Measurements from ENCODE around the gene ISG15. TPM values are rescaled to one million over a fixed set of nuclear protein-coding genes. Genes with fewer than 3 reads are reported as not detected.
A peak's percentile ranks its signal among the peaks of the same experiment; 100 is the strongest.

Gene ISG15
- total and polyA plus RNA-seq, 7 donors: 2.9 to 22.1 (median 12.4) TPM

DNA sequence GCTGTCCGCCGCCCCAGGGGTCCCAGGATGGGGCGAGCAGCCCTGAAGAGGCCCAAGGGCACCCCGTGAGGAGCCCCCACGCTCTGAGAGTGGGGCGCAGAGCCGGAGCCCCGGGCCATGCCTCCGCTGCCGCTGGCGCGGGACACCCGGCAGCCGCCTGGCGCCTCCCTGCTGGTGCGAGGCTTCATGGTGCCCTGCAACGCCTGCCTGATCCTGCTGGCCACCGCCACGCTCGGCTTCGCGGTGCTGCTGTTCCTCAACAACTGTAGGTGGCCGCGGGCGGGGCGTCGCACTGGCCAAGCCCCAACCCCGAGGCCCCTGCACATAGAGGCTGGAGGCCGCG, 21.1 kb downstream of the ISG15 start:
- TF ChIP-seq, protein P1, sequence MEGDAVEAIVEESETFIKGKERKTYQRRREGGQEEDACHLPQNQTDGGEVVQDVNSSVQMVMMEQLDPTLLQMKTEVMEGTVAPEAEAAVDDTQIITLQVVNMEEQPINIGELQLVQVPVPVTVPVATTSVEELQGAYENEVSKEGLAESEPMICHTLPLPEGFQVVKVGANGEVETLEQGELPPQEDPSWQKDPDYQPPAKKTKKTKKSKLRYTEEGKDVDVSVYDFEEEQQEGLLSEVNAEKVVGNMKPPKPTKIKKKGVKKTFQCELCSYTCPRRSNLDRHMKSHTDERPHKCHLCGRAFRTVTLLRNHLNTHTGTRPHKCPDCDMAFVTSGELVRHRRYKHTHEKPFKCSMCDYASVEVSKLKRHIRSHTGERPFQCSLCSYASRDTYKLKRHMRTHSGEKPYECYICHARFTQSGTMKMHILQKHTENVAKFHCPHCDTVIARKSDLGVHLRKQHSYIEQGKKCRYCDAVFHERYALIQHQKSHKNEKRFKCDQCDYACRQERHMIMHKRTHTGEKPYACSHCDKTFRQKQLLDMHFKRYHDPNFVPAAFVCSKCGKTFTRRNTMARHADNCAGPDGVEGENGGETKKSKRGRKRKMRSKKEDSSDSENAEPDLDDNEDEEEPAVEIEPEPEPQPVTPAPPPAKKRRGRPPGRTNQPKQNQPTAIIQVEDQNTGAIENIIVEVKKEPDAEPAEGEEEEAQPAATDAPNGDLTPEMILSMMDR (IDR thresholded peaks at IDR 0.05): no peak
- peaks cover 11% of the 10 kb centered on the region for H3K4me1 ChIP-seq
- H3K4me3 ChIP-seq: peak overlapping the region; percentile 54
- H3K36me3 ChIP-seq (ENCODE audit: insufficient read depth in 1 of 2, low read depth in 1 of 2): no peaks in the 10 kb centered on the region
- ATAC-seq (peak in 1 of 4 donors; percentile 16), DNase-seq (no peak)
- H3K9me3 ChIP-seq: no peaks in the 10 kb centered on the region
- 43 to 67% (median 55%) methylated on average over 18 to 30 of the region's 30 CpGs for WGBS, 3 donors
- peaks cover 0 to 73% (median 14%) of the 10 kb centered on the region in 3 donors for H3K27me3 ChIP-seq (ENCODE audit: insufficient read depth in 3 of 3, low read length in 2 of 3)
- intact Hi-C loops (cut with DNase I): loop anchor here (5.0 to 10.0 kb wide), 3 partner anchors 220 to 258 kb away; partner anchors contain the start of gene UBE2J2 (in 1 of the 2)
- no peak overlapping the region for H3K27ac ChIP-seq

DNA sequence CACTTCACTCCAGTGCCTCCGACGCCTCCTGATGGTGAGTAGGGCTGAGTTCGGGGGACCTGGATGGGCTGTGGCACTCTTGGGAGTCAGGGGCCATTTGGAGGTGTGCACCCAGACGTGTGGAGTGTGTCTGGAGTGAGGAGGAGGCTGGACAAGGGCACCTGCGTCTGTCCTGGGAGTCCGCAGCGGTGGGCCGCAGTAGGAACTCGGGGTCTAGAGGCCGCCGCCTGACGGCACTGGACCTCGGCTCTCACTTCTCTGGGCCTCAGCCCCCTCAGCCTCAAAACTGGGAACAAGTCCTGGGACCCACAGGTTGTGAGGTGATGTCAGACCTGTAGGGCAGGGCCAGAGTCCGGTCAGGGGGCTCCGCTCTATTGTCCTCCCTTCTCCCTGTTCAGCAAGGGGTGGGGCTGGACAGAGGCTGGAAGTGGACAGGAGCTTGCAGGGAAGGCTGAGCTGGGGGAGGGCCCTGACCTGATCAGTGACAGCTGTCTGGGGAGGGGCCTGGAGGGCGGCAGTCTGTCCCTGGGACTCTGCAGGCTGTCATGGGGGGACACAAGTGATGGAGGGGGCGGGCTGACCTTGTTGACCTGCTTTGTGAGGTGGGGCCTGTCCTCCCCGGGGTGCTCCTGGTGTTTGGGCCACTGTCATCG, 22.1 kb downstream of the ISG15 start:
- H3K27me3 ChIP-seq (ENCODE audit: insufficient read depth in 3 of 3, low read length in 2 of 3): peaks cover 0 to 83% (median 21%) of the 10 kb centered on the region in 3 donors
- TF ChIP-seq, protein P1 (IDR thresholded peaks at IDR 0.05): no peak
- no peak overlapping the region for H3K27ac ChIP-seq
- DNase-seq: no peak
- intact Hi-C loops (cut with DNase I): loop anchor here (10.0 kb wide), 2 partner anchors 219 to 239 kb away; partner anchors contain the start of gene UBE2J2 (in 1 of the 2)
- no peak for ATAC-seq
- WGBS, 3 donors: 89 to 95% (median 91%) methylated on average over 17 to 19 of the region's 19 CpGs
- H3K4me3 ChIP-seq: no peak overlapping the region
- no peaks in the 10 kb centered on the region for H3K36me3 ChIP-seq (ENCODE audit: insufficient read depth in 1 of 2, low read depth in 1 of 2)
- no peaks in the 10 kb centered on the region for H3K9me3 ChIP-seq
- peaks cover 18% of the 10 kb centered on the region for H3K4me1 ChIP-seq

DNA sequence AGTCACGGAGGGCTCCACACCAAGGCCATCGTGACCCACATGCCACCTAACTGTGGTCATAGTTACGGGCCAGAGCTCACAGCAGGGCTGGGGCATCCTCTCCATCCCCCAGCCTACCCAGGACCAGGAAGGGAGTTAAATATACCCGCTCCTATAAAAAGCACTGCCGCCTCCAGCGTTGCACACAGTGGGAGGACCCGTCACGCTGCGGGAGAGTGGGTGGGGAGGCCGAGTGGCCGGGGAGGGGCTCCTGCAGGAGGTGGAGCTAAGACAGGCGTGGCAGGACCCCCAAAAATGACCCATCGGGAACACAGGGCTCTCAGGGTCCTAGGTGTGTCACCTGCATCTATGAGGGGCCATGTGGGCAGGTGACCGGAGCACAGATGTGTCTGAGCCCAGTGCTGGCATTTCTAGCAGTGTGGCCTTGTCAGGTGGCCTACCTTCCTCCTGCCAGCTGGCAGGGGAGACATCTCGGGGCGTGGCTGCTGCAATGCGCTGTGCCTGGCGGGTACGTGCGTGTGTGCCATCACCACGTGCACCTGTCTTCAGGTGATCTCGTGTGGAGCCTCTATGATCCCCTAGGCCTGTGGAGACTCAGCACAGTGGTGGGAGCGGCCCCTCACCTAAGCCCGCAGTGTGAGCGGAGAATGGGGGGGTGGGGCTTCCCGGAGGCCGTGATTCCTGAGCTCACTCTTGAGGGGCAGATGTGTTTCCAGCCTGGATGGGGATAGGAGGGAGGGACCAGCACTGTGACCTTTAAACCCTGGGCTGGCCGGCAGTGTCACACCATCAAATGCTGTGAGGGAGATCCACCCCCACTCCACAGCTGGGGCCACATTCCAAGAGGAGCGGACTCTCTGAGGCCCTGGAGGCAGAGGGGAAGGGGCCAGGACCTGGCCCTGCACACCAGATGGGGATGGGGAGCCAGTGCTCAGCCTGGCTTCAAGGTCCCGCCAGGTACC, 24.4 kb downstream of the ISG15 start:
- H3K36me3 ChIP-seq (ENCODE audit: insufficient read depth in 1 of 2, low read depth in 1 of 2): no peaks in the 10 kb centered on the region
- no peak for ATAC-seq
- intact Hi-C loops (cut with DNase I): loop anchor here (10.0 kb wide), 2 partner anchors 217 to 237 kb away; partner anchors contain the start of gene UBE2J2 (in 1 of the 2)
- WGBS, 3 donors: 83 to 87% (median 87%) methylated on average over 26 to 30 of the region's 30 CpGs
- H3K27me3 ChIP-seq (ENCODE audit: insufficient read depth in 3 of 3, low read length in 2 of 3): peaks cover 0 to 75% (median 22%) of the 10 kb centered on the region in 3 donors
- H3K4me3 ChIP-seq: no peak overlapping the region
- H3K9me3 ChIP-seq: no peaks in the 10 kb centered on the region
- TF ChIP-seq, protein P1 (IDR thresholded peaks at IDR 0.05): no peak
- H3K27ac ChIP-seq: no peak overlapping the region
- peaks cover 17% of the 10 kb centered on the region for H3K4me1 ChIP-seq
- no peak for DNase-seq

DNA sequence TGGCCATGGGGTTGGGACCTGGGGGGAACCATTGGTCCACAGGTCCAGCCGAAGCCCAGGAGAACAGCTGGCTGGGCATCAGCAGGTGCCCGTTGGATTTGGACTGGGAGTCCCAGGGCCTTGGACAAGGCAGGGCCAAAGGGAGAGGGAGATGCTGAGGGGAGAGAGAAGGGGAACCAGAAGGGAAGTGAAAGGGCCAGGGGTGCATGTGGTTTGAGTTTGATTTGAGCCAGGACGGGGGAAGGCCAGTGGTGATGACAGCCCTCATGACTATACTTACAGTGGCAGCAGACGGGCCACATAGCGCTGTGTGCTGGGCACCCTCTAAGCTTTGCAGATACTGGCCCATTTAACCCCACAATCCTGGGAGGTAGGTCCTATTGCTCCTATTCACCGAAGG, 25.4 kb downstream of the ISG15 start:
- no peak overlapping the region for H3K27ac ChIP-seq
- DNase-seq: no peak
- no peak for ATAC-seq
- intact Hi-C loops (cut with DNase I): loop anchor here (10.0 kb wide), 2 partner anchors 216 to 236 kb away; partner anchors contain the start of gene UBE2J2 (in 1 of the 2)
- no peaks in the 10 kb centered on the region for H3K36me3 ChIP-seq (ENCODE audit: insufficient read depth in 1 of 2, low read depth in 1 of 2)
- no peak overlapping the region for H3K4me3 ChIP-seq
- peaks cover 12% of the 10 kb centered on the region for H3K4me1 ChIP-seq
- TF ChIP-seq, protein P1 (IDR thresholded peaks at IDR 0.05): no peak
- peaks cover 0 to 68% (median 22%) of the 10 kb centered on the region in 3 donors for H3K27me3 ChIP-seq (ENCODE audit: insufficient read depth in 3 of 3, low read length in 2 of 3)
- H3K9me3 ChIP-seq: no peaks in the 10 kb centered on the region
- WGBS, 3 donors: 77 to 90% (median 88%) methylated on average over 6 of the region's 6 CpGs
